Measurements from ENCODE around the gene WWP2.
"Not testable (repeated sequence)": the region's sequence is repeated elsewhere in the genome, so short reads cannot be mapped to it uniquely, and the experiment has no call there.

WWP2 gene

GRCh38 chr16:69761983-69762813, at the start of gene WWP2:
TSS of gene WWP2 (plus strand) at chr16:69762332. CDS start at chr16:69787011, 24,679 bp downstream.
- DNase-seq (ENCODE audit: low read depth in 2 of 2): peak; percentile 48 to 67

GRCh38 chr16:69712914-69713581, 49.1 kb upstream of the WWP2 start:
- no peak for DNase-seq (ENCODE audit: low read depth in 2 of 2)

- no peak for DNase-seq (ENCODE audit: low read depth in 2 of 2)
Observed at GRCh38 chr16:69717066-69717465, 45.1 kb upstream of the WWP2 start.

GRCh38 chr16:69718111-69718764, 43.9 kb upstream of the WWP2 start:
- no peak for DNase-seq (ENCODE audit: low read depth in 2 of 2)

GRCh38 chr16:69720822-69721430, 41.2 kb upstream of the WWP2 start:
- DNase-seq (ENCODE audit: low read depth in 2 of 2): no peak

- no peak for DNase-seq (ENCODE audit: low read depth in 2 of 2)
Observed at GRCh38 chr16:69721441-69721957, 40.6 kb upstream of the WWP2 start.

- DNase-seq (ENCODE audit: low read depth in 2 of 2): no peak
Observed at GRCh38 chr16:69724414-69724873, 37.7 kb upstream of the WWP2 start.

GRCh38 chr16:69724981-69725479, 37.1 kb upstream of the WWP2 start:
- DNase-seq (ENCODE audit: low read depth in 2 of 2): no peak

GRCh38 chr16:69725480-69726312, 36.4 kb upstream of the WWP2 start:
- DNase-seq (ENCODE audit: low read depth in 2 of 2): no peak

GRCh38 chr16:69726313-69727060, 35.6 kb upstream of the WWP2 start, which contains the start of gene NQO1:
TSS of gene NQO1 (minus strand) at chr16:69726560. CDS start at chr16:69726439, 121 bp downstream.
- peak; percentile 84 to 87 for DNase-seq (ENCODE audit: low read depth in 2 of 2)

GRCh38 chr16:69727916-69728270, 34.2 kb upstream of the WWP2 start:
- DNase-seq (ENCODE audit: low read depth in 2 of 2): no peak

- not testable (repeated sequence) for DNase-seq (ENCODE audit: low read depth in 2 of 2)
Observed at GRCh38 chr16:69729030-69729429, 33.1 kb upstream of the WWP2 start.

- DNase-seq (ENCODE audit: low read depth in 2 of 2): not testable (repeated sequence)
Observed at GRCh38 chr16:69731280-69731679, 30.9 kb upstream of the WWP2 start.

- DNase-seq (ENCODE audit: low read depth in 2 of 2): no peak
Observed at GRCh38 chr16:69732101-69732500, 30.0 kb upstream of the WWP2 start.

- DNase-seq (ENCODE audit: low read depth in 2 of 2): no peak
Observed at GRCh38 chr16:69741519-69741918, 20.6 kb upstream of the WWP2 start.

- no peak for DNase-seq (ENCODE audit: low read depth in 2 of 2)
Observed at GRCh38 chr16:69741951-69742904, 19.9 kb upstream of the WWP2 start.

- DNase-seq (ENCODE audit: low read depth in 2 of 2): no peak
Observed at GRCh38 chr16:69744363-69745231, 17.5 kb upstream of the WWP2 start.

GRCh38 chr16:69745232-69745612, 16.9 kb upstream of the WWP2 start:
- no peak for DNase-seq (ENCODE audit: low read depth in 2 of 2)

Measured in stimulated activated CD4-positive, alpha-beta T cell treated with anti-CD3 and anti-CD28 coated beads, Interleukin-15, amount 100 ng/mL, for 48 hours (primary cell).